CD14-positive monocyte (primary cell): Measurements from ENCODE around the gene WNT9B. TPM values are rescaled to one million over a fixed set of nuclear protein-coding genes. Genes with fewer than 3 reads are reported as not detected.
A peak's percentile ranks its signal among the peaks of the same experiment; 100 is the strongest.
"Not testable (repeated sequence)": the region's sequence is repeated elsewhere in the genome, so short reads cannot be mapped to it uniquely, and the experiment has no call there.

Experiments
- DNase-seq, 3 donors: peaks; one replicate each; pipeline ENCODE4 v3.0.0-alpha.2; 2011 to 2022
- H2AFZ ChIP-seq: 2 replicates; pipeline ENCODE4 v1.6.0; 2012; ENCODE audit warnings: mild to moderate bottlenecking, low read depth, low read length, inconsistent platforms; ENCODE audit not compliant: insufficient read depth, poor library complexity, severe bottlenecking
- H3K27ac ChIP-seq, 2 donors: 1 replicate in 1 of 2; 2 replicates in 1 of 2; pipeline ENCODE4 v1.5.1; 2012 to 2013; ENCODE audit warnings: low read length in 2 of 2, control low read depth in 1 of 2, inconsistent platforms in 1 of 2, low read depth in 1 of 2, mild to moderate bottlenecking in 1 of 2
- H3K27me3 ChIP-seq, 2 donors: one replicate each; pipeline versions ENCODE4 v1.6.0 to v1.6.1; 2011 to 2013; ENCODE audit warnings: low read length in 2 of 2; ENCODE audit not compliant: control insufficient read depth in 2 of 2, insufficient read depth in 2 of 2
- H3K36me3 ChIP-seq, 2 donors: replicated peaks in 1 of 2; 1 replicate in 1 of 2; 2 replicates in 1 of 2; pipeline versions ENCODE4 v1.5.1 to v1.6.1; 2012 to 2013; ENCODE audit warnings: low read length in 2 of 2, control low read depth in 1 of 2, inconsistent platforms in 1 of 2, mild to moderate bottlenecking in 1 of 2; ENCODE audit not compliant: insufficient read depth in 2 of 2, control insufficient read depth in 1 of 2
- H3K4me1 ChIP-seq, 2 donors: 1 replicate in 1 of 2; 2 replicates in 1 of 2; pipeline versions ENCODE4 v1.5.1 to v1.6.1; 2012 to 2013; ENCODE audit warnings: low read length in 2 of 2, control low read depth in 1 of 2, inconsistent platforms in 1 of 2, mild to moderate bottlenecking in 1 of 2, moderate library complexity in 1 of 2; ENCODE audit not compliant: insufficient read depth in 2 of 2, control insufficient read depth in 1 of 2
- H3K4me2 ChIP-seq: replicated peaks from 2 replicates; pipeline ENCODE3; 2012; ENCODE audit warnings: low read length, moderate library complexity, mild to moderate bottlenecking; ENCODE audit not compliant: poor library complexity, severe bottlenecking; ENCODE audit errors: extremely low read depth
- H3K4me3 ChIP-seq, 3 experiments: fragments of 200-600 bp in 1 of 3; sonication (generic) in 1 of 3; replicated peaks in 1 of 3; 1 replicate in 2 of 3; 2 replicates in 1 of 3; pipeline ENCODE4 v1.5.1; 2011 to 2013; ENCODE audit warnings: low read length in 3 of 3, mild to moderate bottlenecking in 3 of 3, control low read depth in 2 of 3, low read depth in 2 of 3, inconsistent platforms in 1 of 3, moderate library complexity in 1 of 3
- H3K79me2 ChIP-seq: 2 replicates; pipeline ENCODE4 v1.6.0; 2012; ENCODE audit warnings: mild to moderate bottlenecking, control low read depth, inconsistent platforms, low read length, moderate library complexity; ENCODE audit not compliant: insufficient read depth
- H3K9ac ChIP-seq: 2 replicates; pipeline ENCODE4 v1.6.0; 2017; ENCODE audit warnings: low read length, mild to moderate bottlenecking; ENCODE audit not compliant: insufficient read depth, poor library complexity, severe bottlenecking
- H3K9me3 ChIP-seq, 2 donors: replicated peaks in 1 of 2; 1 replicate in 1 of 2; 2 replicates in 1 of 2; pipeline versions ENCODE4 v1.5.1 to v1.6.1; 2012 to 2013; ENCODE audit warnings: low read length in 2 of 2, control low read depth in 1 of 2; ENCODE audit not compliant: control insufficient read depth in 1 of 2, insufficient read depth in 1 of 2
- H4K20me1 ChIP-seq: 2 replicates; pipeline ENCODE4 v1.6.0; 2012; ENCODE audit warnings: mild to moderate bottlenecking, low read length, control low read depth, moderate library complexity; ENCODE audit not compliant: insufficient read depth
- H3K27ac Mint-ChIP-seq, 7 donors: one replicate each; pipeline ENCODE4 v1.8.0; 2020; ENCODE audit warnings: mild to moderate bottlenecking in 7 of 7, mixed read lengths in 7 of 7, moderate library complexity in 6 of 7, inconsistent platforms in 2 of 7
- H3K27me3 Mint-ChIP-seq, 3 donors: one replicate each; pipeline ENCODE4 v1.8.0; 2021 to 2022; ENCODE audit warnings: low read depth in 3 of 3, mild to moderate bottlenecking in 3 of 3, mixed read lengths in 3 of 3, moderate library complexity in 3 of 3, inconsistent platforms in 1 of 3
- H3K36me3 Mint-ChIP-seq, 2 donors: one replicate each; pipeline ENCODE4 v1.8.0; 2020; ENCODE audit warnings: mixed read lengths in 2 of 2, inconsistent platforms in 1 of 2, mild to moderate bottlenecking in 1 of 2
- H3K4me1 Mint-ChIP-seq: one replicate; pipeline ENCODE4 v1.8.0; 2020; ENCODE audit warnings: mild to moderate bottlenecking, mixed read lengths
- H3K4me3 Mint-ChIP-seq, 2 donors: one replicate each; pipeline ENCODE4 v1.8.0; 2020; ENCODE audit warnings: mild to moderate bottlenecking in 2 of 2, mixed read lengths in 2 of 2, moderate library complexity in 1 of 2
- H3K9me3 Mint-ChIP-seq, 7 donors: one replicate each; pipeline ENCODE4 v1.8.0; 2020 to 2022; ENCODE audit warnings: mixed read lengths in 7 of 7, mild to moderate bottlenecking in 6 of 7, moderate library complexity in 6 of 7, inconsistent platforms in 2 of 7
- CTCF ChIP-seq: fragments of 200-600 bp; IDR thresholded peaks from one replicate; pipeline ENCODE4 v1.8.0; 2022; ENCODE audit warnings: antibody characterized with exemption, mild to moderate bottlenecking
- WGBS: methylation state at CpG from one replicate; pipeline ENCODE4 v1.1.5; 2013; ENCODE audit warnings: missing lambda C conversion rate; ENCODE audit not compliant: insufficient coverage; 5-methylcytosine and 5-hydroxymethylcytosine counted together
- intact Hi-C, 2 donors: fragments of 100-400 bp; cut with micrococcal nuclease; formaldehyde crosslinking; loops; one replicate each; pipeline versions ENCODE4 v1.15.0 to v1.15.1; 2023
- polyA plus RNA-seq, 3 donors: library from polyadenylated mRNA; depleted of rRNA in 1 of 3; unstranded in 2 of 3; stranded (reverse) in 1 of 3; fragments of 300-500 nt in 2 of 3; fragments of >200 nt in 1 of 3; fragmentation: Illumina TruSeq in 2 of 3; gene quantifications; 1 replicate in 2 of 3; 2 replicates in 1 of 3; pipeline ENCODE4 v1.2.3, GENCODE V29; 2012 to 2021

The WNT9B gene
- polyA plus RNA-seq, 3 donors, result 0.19 TPM; not detected in 2

GRCh38 chr17:46837521-46837920 lies 13.9 kb upstream of the WNT9B start:
- no peak overlapping the region for H3K9ac ChIP-seq
- H3K27ac Mint-ChIP-seq, result no peak overlapping the region

GRCh38 chr17:46839211-46839610 lies 12.2 kb upstream of the WNT9B start:
- Mint-ChIP-seq H3K9me3 (peaks cover 12 to 24% (median 14%) of the 10 kb centered on the region in 7 donors), H3K4me1 (peaks cover 6% of the 10 kb centered on the region), H3K36me3 (peaks cover 0 to 4% of the 10 kb centered on the region in 2 donors), H3K27ac (no peak overlapping the region), H3K4me3 (no peak overlapping the region), H3K27me3 (peaks cover 27 to 44% (median 28%) of the 10 kb centered on the region in 3 donors)
- intact Hi-C loops, result no loop called here
- H3K4me1 ChIP-seq, result peaks cover 0 to 6% of the 10 kb centered on the region in 2 donors
- no peak overlapping the region for H3K9ac ChIP-seq
- 92% methylated on average over 3 of the region's 5 CpGs for WGBS
- H3K4me3 ChIP-seq, result no peak overlapping the region
- no peak overlapping the region for H3K4me2 ChIP-seq
- TF ChIP-seq CTCF, result no peak
- H3K79me2 ChIP-seq, result no peaks in the 10 kb centered on the region
- DNase-seq, result no peak
- H3K27ac ChIP-seq, result no peak overlapping the region
- peaks cover 5 to 10% of the 10 kb centered on the region in 2 donors for H3K27me3 ChIP-seq
- no peaks in the 10 kb centered on the region for H4K20me1 ChIP-seq
- H3K9me3 ChIP-seq, result peaks cover 5 to 12% of the 10 kb centered on the region in 2 donors
- no peak overlapping the region for H2AFZ ChIP-seq
- H3K36me3 ChIP-seq, result no peaks in the 10 kb centered on the region

More at GRCh38 chr17:46837521-46837920, 13.9 kb upstream of the WNT9B start:
- H3K4me2 ChIP-seq, result no peak overlapping the region
- Mint-ChIP-seq H3K4me3 (no peak overlapping the region), H3K9me3 (peaks cover 2 to 13% (median 5%) of the 10 kb centered on the region in 7 donors), H3K27me3 (peaks cover 25 to 43% (median 36%) of the 10 kb centered on the region in 3 donors), H3K4me1 (peaks cover 6% of the 10 kb centered on the region), H3K36me3 (no peaks in the 10 kb centered on the region)
- H2AFZ ChIP-seq, result no peak overlapping the region
- H3K27ac ChIP-seq, result no peak overlapping the region
- H3K79me2 ChIP-seq, result no peaks in the 10 kb centered on the region
- peaks cover 0 to under 1% of the 10 kb centered on the region in 2 donors for H3K9me3 ChIP-seq
- TF ChIP-seq CTCF, result no peak
- H4K20me1 ChIP-seq, result no peaks in the 10 kb centered on the region
- H3K4me3 ChIP-seq, result no peak overlapping the region
- no peaks in the 10 kb centered on the region for H3K36me3 ChIP-seq
- no peak for DNase-seq
- H3K4me1 ChIP-seq, result peaks cover 0 to 6% of the 10 kb centered on the region in 2 donors
- H3K27me3 ChIP-seq, result peaks cover 5 to 10% of the 10 kb centered on the region in 2 donors
- 87% methylated on average over 4 of the region's 4 CpGs for WGBS
- intact Hi-C loops, result no loop called here

GRCh38 chr17:46840596-46840995 lies 10.8 kb upstream of the WNT9B start:
- intact Hi-C loops, result loop anchor here in 1 of 2 donors (5.0 kb wide), 1 partner anchor 102 kb away; no protein-coding TSS in a partner anchor
- Mint-ChIP-seq H3K27me3 (peaks cover 23 to 45% (median 26%) of the 10 kb centered on the region in 3 donors), H3K4me3 (peak overlapping the region in 1 of 2 donors; percentile 72), H3K9me3 (peaks cover 12 to 26% (median 14%) of the 10 kb centered on the region in 7 donors)
- not testable (repeated sequence) for H3K36me3 ChIP-seq, H4K20me1 ChIP-seq, DNase-seq, H3K4me2 ChIP-seq, H2AFZ ChIP-seq, H3K4me3 ChIP-seq, H3K4me1 Mint-ChIP-seq, H3K79me2 ChIP-seq, H3K27ac ChIP-seq, H3K9ac ChIP-seq, H3K27ac Mint-ChIP-seq, H3K4me1 ChIP-seq, H3K36me3 Mint-ChIP-seq
- H3K27me3 ChIP-seq, result peaks cover 5 to 10% of the 10 kb centered on the region in 2 donors
- peaks cover 5 to 12% of the 10 kb centered on the region in 2 donors for H3K9me3 ChIP-seq
- 0% methylated on average over 1 of the region's 3 CpGs for WGBS
